BJ (cell line): ENCODE measurements around the gene RNF220. TPM values are rescaled to one million over a fixed set of nuclear protein-coding genes. Genes with fewer than 3 reads are reported as not detected.

Experiments
- CTCF ChIA-PET: fragments of 350-600 bp; formaldehyde crosslinking; extraction: SDS; loops from one replicate; lab custom pipeline; 2021; ENCODE audit warnings: antibody characterized with exemption, inconsistent platforms; lab: Yijun Ruan, JAX
- POLR2A ChIA-PET: fragments of 300-600 bp; sonication (Branson Sonifier 250); formaldehyde crosslinking; extraction: SDS; loops from one replicate; lab custom pipeline; 2021; ENCODE audit warnings: antibody characterized with exemption; lab: Charles Lee
- DNase-seq: peaks from one replicate; pipeline ENCODE4 v3.0.0-alpha.2; 2011; ENCODE audit warnings: low read depth
- H3K27me3 ChIP-seq: 2 replicates; pipeline ENCODE4 v1.6.0; 2011; ENCODE audit warnings: low read length; ENCODE audit not compliant: control insufficient read depth, insufficient read depth
- H3K36me3 ChIP-seq: 2 replicates; pipeline ENCODE4 v1.5.1; 2011; ENCODE audit warnings: low read length; ENCODE audit not compliant: control insufficient read depth, insufficient read depth
- H3K4me3 ChIP-seq: 2 replicates; pipeline ENCODE4 v1.5.1; 2011; ENCODE audit warnings: low read depth, mild to moderate bottlenecking, control low read depth, low read length
- polyA plus RNA-seq: library from polyadenylated mRNA; depleted of rRNA; stranded (reverse); fragments of >200 nt; gene quantifications from 2 replicates; pipeline ENCODE4 v1.2.3, GENCODE V29; 2011
- TF ChIP-seq, protein P1 (sequence below): IDR thresholded peaks from 2 replicates; pipeline ENCODE4 v1.5.1; 2011; ENCODE audit warnings: low read depth, mild to moderate bottlenecking, control low read depth, inconsistent platforms, low read length, moderate library complexity; ENCODE audit not compliant: insufficient read depth

RNF220 gene
- polyA plus RNA-seq, 1 experiment, result 65.4 TPM

DNA sequence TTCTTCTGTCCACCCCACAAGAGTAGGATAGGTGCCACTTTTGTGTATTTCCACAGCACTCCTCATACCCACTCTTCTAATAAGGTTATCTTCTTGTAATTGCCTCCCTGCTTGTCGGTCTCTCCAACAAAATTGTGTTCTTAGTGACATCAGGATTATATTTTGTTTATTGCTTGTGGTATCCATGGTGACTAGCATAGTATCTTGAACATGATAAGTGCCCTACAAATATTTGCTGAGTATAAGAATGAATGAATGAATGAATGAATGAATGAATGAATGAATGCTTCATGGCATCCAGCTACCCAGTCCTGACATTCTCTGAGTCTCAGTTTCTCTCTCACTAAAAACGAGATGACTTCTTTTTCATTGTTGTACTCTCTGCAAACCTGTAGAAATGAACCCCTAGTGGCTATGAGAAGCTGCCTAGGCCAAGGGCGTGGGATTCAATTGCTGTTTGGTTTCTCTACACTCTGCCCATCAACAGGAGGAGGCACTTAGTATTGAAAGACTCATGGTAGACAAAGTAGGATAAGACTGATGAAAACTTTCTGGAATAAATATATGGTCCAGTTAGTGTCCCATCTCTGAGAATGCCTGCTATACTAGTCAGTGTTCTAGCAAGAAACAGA is 148.2 kb downstream of the RNF220 start:
- TF ChIP-seq, protein P1, sequence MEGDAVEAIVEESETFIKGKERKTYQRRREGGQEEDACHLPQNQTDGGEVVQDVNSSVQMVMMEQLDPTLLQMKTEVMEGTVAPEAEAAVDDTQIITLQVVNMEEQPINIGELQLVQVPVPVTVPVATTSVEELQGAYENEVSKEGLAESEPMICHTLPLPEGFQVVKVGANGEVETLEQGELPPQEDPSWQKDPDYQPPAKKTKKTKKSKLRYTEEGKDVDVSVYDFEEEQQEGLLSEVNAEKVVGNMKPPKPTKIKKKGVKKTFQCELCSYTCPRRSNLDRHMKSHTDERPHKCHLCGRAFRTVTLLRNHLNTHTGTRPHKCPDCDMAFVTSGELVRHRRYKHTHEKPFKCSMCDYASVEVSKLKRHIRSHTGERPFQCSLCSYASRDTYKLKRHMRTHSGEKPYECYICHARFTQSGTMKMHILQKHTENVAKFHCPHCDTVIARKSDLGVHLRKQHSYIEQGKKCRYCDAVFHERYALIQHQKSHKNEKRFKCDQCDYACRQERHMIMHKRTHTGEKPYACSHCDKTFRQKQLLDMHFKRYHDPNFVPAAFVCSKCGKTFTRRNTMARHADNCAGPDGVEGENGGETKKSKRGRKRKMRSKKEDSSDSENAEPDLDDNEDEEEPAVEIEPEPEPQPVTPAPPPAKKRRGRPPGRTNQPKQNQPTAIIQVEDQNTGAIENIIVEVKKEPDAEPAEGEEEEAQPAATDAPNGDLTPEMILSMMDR, result no peak
- POLR2A ChIA-PET, result no interaction called here

DNA sequence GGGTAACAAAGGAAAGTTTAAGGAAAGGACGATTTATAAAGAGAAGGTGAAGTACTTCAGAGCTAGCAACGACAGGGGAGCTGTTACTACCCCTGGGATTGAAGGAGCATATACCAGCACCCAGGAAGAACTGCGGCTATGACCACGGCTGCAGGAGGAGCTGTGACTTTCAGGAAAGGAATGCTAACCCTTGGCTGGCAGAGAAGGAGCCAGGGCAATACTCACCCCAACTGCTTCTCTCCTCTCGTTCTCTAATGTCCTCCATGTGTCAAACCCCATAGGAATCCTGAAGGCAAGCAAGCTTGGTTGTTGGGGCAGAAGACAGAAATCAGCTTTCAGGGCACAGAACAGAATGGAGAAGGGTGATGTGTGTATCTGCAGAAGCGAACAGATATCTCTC is 148.7 kb downstream of the RNF220 start:
- TF ChIP-seq, protein P1, result no peak
- Histone ChIP-seq H3K36me3 (no peaks in the 10 kb centered on the region), H3K4me3 (no peak overlapping the region), H3K27me3 (peaks cover 9% of the 10 kb centered on the region)
- POLR2A ChIA-PET, result no interaction called here
- CTCF ChIA-PET, result interaction anchor here (1.0 to 2.4 kb wide), 2 partner anchors 18 to 41 kb away, joined by 3 to 10 read pairs; no protein-coding TSS in a partner anchor
- DNase-seq, result no peak

More for the DNA sequence above, 148.2 kb downstream of the RNF220 start:
- no peaks in the 10 kb centered on the region for H3K36me3 ChIP-seq
- no peak overlapping the region for H3K4me3 ChIP-seq
- peaks cover 7% of the 10 kb centered on the region for H3K27me3 ChIP-seq
- DNase-seq, result no peak
- CTCF ChIA-PET, result interaction anchor here (1.0 to 2.4 kb wide), 3 partner anchors 11 to 42 kb away, joined by 3 to 10 read pairs (median 4); no protein-coding TSS in a partner anchor

DNA sequence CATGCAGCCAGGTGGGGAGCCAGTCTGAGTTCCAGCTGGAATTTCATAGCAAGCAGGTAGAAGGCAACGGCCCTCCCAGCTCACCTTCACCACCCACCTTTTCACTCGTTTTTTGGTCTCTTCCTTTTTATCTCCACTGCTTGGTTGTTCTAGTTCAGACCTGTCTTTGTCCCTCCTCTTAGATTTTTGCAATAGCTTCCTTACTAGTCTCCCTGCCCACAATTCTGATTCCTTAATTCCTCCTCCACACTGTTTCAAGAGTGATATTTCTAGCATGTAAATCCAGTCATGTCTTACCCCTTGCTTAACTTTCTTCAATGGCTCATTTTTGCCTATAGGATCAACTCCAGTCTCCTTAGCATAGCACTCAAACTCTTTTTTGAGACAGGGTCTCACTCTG is 149.7 kb downstream of the RNF220 start:
- ChIA-PET POLR2A (no interaction called here), CTCF (interaction anchor here (1.0 to 2.4 kb wide), 3 partner anchors 17 to 56 kb away, joined by 3 to 10 read pairs (median 5); no protein-coding TSS in a partner anchor)
- TF ChIP-seq, protein P1, result no peak
- H3K4me3 ChIP-seq, result no peak overlapping the region
- H3K27me3 ChIP-seq, result peaks cover 14% of the 10 kb centered on the region
- H3K36me3 ChIP-seq, result no peaks in the 10 kb centered on the region
- DNase-seq, result no peak

DNA sequence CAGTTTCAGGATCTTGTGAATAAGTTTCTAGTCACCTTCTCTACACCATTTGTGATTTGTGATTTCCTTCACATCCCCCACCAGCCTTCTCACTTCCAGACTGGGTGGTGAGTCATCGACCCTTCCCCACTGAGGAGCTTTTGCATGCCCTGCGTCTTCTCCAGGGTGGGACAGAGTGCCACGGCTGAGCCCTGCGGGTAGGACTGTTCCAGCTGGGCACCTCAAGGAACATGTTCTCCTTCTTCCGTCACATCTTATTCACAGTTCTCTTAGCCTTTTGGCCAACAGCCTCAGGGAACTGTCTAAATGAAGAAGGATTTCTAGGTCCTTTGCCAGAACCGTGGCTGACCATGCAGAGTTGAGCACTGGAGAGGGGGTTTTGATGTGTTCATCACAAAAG is 152.7 kb downstream of the RNF220 start:
- CTCF ChIA-PET, result interaction anchor here (2.0 kb wide), 1 partner anchor 14 kb away, joined by 5 read pairs; no protein-coding TSS in a partner anchor
- no peak for DNase-seq
- POLR2A ChIA-PET, result no interaction called here
- Histone ChIP-seq H3K36me3 (no peaks in the 10 kb centered on the region), H3K4me3 (no peak overlapping the region), H3K27me3 (peaks cover 19% of the 10 kb centered on the region)
- TF ChIP-seq, protein P1, result no peak

DNA sequence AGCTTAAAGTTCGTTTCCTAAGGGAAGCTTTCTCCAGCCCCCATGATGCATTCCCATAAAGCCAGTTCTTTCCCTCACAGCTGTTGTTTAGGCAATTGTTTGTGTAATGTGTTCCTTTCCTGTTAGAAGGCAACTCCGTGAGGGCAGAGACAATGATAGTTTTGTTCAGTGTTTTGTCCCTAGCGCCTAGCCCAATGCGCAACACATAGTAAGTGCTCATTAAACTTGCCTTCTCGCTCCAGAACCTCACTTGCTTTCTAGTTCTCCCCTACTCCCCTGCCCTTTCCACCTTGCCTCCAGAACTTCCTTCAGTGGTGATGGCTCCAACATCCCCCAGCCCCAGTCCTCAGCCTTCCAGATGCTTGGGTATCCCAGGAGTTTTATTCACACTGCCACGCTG is 153.8 kb downstream of the RNF220 start:
- Histone ChIP-seq H3K36me3 (no peaks in the 10 kb centered on the region), H3K27me3 (peaks cover 28% of the 10 kb centered on the region), H3K4me3 (no peak overlapping the region)
- CTCF ChIA-PET, result interaction anchor here (2.0 kb wide), 1 partner anchor 13 kb away, joined by 5 read pairs; no protein-coding TSS in a partner anchor
- DNase-seq, result no peak
- TF ChIP-seq, protein P1, result no peak
- POLR2A ChIA-PET, result no interaction called here
